Measurements from ENCODE around the gene DCDC1. TPM values are rescaled to one million over a fixed set of nuclear protein-coding genes. Genes with fewer than 3 reads are reported as not detected.

The DCDC1 gene
- total RNA-seq, 4 donors from 2014 or later: 0.06 to 1.7 (median 0.36) TPM; not detected in 1

DNA sequence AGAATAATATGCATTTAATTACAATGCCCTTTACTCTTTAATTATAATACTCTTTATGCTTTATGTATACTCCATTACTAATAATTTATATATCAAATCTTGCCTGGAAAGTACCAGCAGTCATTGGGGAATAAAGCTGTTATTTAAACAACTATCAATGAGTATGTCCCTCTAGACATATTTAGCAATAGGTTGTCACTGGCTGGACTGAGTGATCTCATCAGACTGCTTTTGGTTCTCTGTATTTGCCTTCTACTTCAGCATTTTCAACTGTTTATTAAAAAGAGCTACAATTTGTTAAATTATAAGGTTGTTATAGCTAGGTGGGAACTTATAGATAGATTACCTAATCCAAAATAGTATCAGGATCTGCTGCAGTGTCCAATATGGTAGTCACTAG is 267.2 kb downstream of the DCDC1 start:
- ATAC-seq (ENCODE audit: low FRiP score): no peak
- TF ChIP-seq, protein P1, sequence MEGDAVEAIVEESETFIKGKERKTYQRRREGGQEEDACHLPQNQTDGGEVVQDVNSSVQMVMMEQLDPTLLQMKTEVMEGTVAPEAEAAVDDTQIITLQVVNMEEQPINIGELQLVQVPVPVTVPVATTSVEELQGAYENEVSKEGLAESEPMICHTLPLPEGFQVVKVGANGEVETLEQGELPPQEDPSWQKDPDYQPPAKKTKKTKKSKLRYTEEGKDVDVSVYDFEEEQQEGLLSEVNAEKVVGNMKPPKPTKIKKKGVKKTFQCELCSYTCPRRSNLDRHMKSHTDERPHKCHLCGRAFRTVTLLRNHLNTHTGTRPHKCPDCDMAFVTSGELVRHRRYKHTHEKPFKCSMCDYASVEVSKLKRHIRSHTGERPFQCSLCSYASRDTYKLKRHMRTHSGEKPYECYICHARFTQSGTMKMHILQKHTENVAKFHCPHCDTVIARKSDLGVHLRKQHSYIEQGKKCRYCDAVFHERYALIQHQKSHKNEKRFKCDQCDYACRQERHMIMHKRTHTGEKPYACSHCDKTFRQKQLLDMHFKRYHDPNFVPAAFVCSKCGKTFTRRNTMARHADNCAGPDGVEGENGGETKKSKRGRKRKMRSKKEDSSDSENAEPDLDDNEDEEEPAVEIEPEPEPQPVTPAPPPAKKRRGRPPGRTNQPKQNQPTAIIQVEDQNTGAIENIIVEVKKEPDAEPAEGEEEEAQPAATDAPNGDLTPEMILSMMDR (IDR thresholded peaks at IDR 0.05): no peak
- DNase-seq (ENCODE audit: low spot score): no peak

DNA sequence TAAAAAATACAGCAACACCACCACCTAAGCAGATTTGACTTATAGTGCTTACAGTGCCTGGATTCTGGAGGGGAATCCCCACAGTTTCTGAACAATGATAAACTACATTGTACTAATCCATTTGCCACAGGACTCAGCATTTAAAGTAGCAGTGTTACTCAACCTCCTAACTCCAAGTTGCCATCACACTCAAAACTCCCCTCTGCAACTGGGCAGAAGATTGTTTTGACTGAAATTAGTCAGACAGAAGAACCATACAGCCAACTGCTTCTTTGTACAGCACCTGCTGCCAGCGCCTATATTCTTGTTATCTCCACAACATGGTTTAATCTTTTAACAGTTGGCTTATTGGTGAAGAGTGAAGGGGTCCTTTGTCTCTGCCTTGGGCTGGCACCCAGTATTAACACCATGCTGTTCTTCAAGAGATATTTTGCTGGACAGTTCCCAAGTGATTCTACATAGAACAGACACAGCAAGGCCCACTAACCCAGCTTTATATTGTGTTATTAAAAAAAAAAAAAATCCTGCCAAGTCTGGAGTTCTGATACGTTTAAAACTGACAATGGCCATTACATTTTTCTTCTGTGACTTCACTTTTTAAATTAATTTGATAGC is 273.2 kb downstream of the DCDC1 start:
- ATAC-seq (ENCODE audit: low FRiP score) (no peak), DNase-seq (ENCODE audit: low spot score) (no peak)
- TF ChIP-seq, protein P1 (IDR thresholded peaks at IDR 0.05): no peak

DNA sequence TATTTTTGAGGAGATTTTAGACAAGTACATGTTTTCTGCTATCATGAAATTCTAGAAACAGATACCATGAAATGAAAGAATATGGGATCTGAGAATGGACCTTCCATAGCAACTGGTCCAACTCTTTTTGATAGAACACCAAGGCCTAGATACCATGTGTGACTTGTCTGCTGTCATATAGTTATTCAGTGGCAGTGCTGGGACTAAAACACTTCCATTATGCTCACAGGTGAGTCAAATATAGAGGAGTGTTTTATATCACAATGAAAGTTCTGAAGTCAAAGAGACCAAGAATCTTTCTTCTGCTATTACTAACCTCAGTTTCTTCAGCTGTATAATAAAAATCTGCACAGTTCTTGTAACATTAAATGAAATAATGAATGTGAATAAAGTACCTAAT is 276.9 kb downstream of the DCDC1 start:
- TF ChIP-seq, protein P1 (IDR thresholded peaks at IDR 0.05): no peak
- ATAC-seq (ENCODE audit: low FRiP score): no peak
- DNase-seq (ENCODE audit: low spot score): no peak

DNA sequence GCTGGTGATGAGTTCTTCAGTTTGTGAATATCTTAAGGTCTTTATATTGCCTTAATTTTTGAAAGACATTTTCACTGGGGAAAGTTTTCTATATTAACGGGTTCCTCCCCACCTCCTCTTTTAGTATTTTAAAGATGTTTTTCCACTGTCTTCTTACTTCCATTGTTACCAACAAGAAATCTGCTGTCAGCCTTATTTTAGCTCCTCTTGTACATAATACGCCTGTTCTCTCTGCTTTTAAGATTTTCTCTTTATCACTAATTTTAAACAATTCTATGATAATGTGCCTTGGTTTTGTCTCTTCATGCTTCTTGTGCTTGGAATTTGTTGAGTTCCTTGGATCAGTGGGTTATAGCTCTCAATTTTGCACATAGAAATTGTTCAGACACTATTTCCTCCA is 280.4 kb downstream of the DCDC1 start:
- DNase-seq (ENCODE audit: low spot score) (no peak), ATAC-seq (ENCODE audit: low FRiP score) (no peak)
- TF ChIP-seq, protein P1 (IDR thresholded peaks at IDR 0.05): no peak

DNA sequence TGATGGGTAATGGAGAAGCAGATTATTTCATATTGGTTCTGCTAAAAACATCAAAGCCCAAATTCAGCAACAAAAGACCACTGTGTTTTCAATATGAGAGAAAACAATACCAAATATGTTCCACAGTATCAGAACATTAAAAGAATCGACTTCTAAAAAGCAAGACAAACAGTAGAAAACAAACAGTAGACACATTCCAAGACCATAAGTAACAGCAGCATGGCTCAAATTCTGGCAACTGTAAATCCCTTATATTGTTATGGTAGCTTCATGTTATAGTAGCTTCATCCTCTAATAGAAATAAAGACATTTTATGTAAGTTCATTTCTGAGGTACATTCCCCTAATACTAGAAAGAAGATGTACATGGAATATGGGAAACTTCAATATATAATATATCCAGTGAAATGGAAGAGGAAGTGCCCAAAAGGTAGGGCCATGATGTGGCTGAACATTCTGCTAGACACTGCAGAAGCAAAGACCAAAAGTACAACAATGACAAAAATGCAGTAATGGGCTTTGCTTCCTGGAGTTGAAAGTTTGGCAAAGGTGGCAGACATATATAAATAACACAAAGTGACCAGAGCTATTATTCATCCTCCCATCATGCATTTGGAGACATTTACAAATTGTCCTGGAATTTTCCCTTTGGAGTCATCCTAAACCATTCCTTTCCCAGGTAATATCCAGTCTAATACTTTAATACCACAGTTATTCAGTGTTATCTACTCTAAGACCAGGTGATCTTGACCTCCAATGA is 299.9 kb downstream of the DCDC1 start:
- TF ChIP-seq, protein P1 (IDR thresholded peaks at IDR 0.05): no peak
- DNase-seq (ENCODE audit: low spot score) (no peak), ATAC-seq (ENCODE audit: low FRiP score) (no peak)

DNA sequence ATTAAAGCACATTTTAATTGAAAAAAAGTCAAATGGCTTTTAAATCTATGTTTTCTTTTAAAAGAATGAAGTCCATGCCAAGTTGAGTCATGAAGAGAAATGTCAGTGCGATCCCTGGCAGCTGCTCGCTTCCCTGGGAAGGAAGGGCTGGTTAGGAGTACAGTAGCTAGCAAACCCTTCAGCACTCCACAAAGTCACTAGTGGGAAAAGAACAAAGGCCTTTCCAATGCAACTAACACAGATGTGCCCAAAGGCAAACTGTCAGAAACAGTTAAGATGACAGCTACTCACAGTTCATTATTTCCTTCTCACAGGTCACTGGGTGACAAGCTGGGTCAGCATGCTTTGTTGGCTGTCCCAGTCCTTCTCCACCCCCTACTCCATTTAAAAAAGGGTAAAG is 308.7 kb downstream of the DCDC1 start:
- DNase-seq (ENCODE audit: low spot score) (no peak), ATAC-seq (ENCODE audit: low FRiP score) (no peak)
- TF ChIP-seq, protein P1 (IDR thresholded peaks at IDR 0.05): no peak

DNA sequence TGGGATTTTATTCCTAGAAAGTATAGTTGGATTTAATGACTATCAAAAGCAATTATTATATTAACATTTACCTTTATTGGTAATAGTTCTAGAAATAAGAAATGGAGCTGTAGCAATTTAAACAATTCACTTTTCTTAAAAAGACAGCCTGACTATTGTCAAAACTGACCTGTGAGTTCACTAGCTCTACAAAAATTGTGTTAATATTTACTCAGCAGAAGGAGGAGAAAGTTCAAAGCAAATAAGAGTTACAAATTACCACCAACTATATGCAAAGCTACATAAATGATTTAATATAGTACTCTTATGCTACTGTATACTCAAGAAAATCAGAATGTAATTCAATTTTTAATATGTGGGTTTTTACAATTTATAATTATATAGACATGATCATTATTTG is 310.0 kb downstream of the DCDC1 start:
- TF ChIP-seq, protein P1 (IDR thresholded peaks at IDR 0.05): no peak
- no peak for ATAC-seq (ENCODE audit: low FRiP score)
- no peak for DNase-seq (ENCODE audit: low spot score)
